Natural killer cell (primary cell): ENCODE results near the gene RBP3. TPM values are rescaled to one million over a fixed set of nuclear protein-coding genes. Genes with fewer than 3 reads are reported as not detected.
A peak's percentile ranks its signal among the peaks of the same experiment; 100 is the strongest.

Source experiments
- ATAC-seq, 3 donors: fragments of 150-1000 bp in 2 of 3; fragments of 200-7000 bp in 1 of 3; cut with Tn5 transposase; 1 replicate in 1 of 3; 2 replicates in 2 of 3; pipeline ENCODE4 v1.10.0; 2021; ENCODE audit warnings: mild to moderate bottlenecking in 2 of 3, moderate library complexity in 2 of 3
- DNase-seq, 2 donors: peaks; one replicate each; pipeline versions ENCODE4 v3.0.0 to v3.0.0-alpha.2; 2013 to 2021; ENCODE audit warnings: mixed read lengths in 1 of 2
- H3K27ac ChIP-seq: one replicate; pipeline ENCODE4 v1.5.1; 2013; ENCODE audit warnings: mild to moderate bottlenecking, low read length
- H3K27me3 ChIP-seq: one replicate; pipeline ENCODE4 v1.6.1; 2013; ENCODE audit warnings: low read length; ENCODE audit not compliant: control insufficient read depth, insufficient read depth
- H3K36me3 ChIP-seq: one replicate; pipeline ENCODE4 v1.6.1; 2013; ENCODE audit warnings: low read length; ENCODE audit not compliant: control insufficient read depth, insufficient read depth
- H3K4me1 ChIP-seq: one replicate; pipeline ENCODE4 v1.6.1; 2013; ENCODE audit warnings: low read length; ENCODE audit not compliant: control insufficient read depth, insufficient read depth
- H3K4me3 ChIP-seq: one replicate; pipeline ENCODE4 v1.5.1; 2013; ENCODE audit warnings: low read length
- H3K9me3 ChIP-seq: one replicate; pipeline ENCODE4 v1.6.1; 2013; ENCODE audit warnings: low read length; ENCODE audit not compliant: control insufficient read depth, insufficient read depth
- H3K27ac Mint-ChIP-seq, 2 donors: one replicate each; pipeline ENCODE4 v1.8.0; 2022; ENCODE audit warnings: mild to moderate bottlenecking in 2 of 2, mixed read lengths in 2 of 2, moderate library complexity in 1 of 2
- H3K27me3 Mint-ChIP-seq, 2 donors: one replicate each; pipeline ENCODE4 v1.8.0; 2022; ENCODE audit warnings: low read depth in 2 of 2, mixed read lengths in 2 of 2
- H3K36me3 Mint-ChIP-seq: one replicate; pipeline ENCODE4 v1.8.0; 2022; ENCODE audit warnings: mixed read lengths
- H3K4me1 Mint-ChIP-seq, 2 donors: one replicate each; pipeline ENCODE4 v1.8.0; 2022; ENCODE audit warnings: mixed read lengths in 2 of 2
- H3K4me3 Mint-ChIP-seq: one replicate; pipeline ENCODE4 v1.8.0; 2022; ENCODE audit warnings: mild to moderate bottlenecking, moderate library complexity, mixed read lengths
- H3K9me3 Mint-ChIP-seq, 2 donors: one replicate each; pipeline ENCODE4 v1.8.0; 2022; ENCODE audit warnings: mixed read lengths in 2 of 2
- CTCF ChIP-seq: fragments of 200-600 bp; IDR thresholded peaks from one replicate; pipeline ENCODE4 v1.8.0; 2022; ENCODE audit warnings: antibody characterized with exemption
- WGBS: methylation state at CpG from one replicate; pipeline ENCODE4 v1.1.7; 2013; ENCODE audit warnings: missing lambda C conversion rate; ENCODE audit not compliant: insufficient coverage; 5-methylcytosine and 5-hydroxymethylcytosine counted together
- intact Hi-C: fragments of 100-400 bp; cut with micrococcal nuclease; formaldehyde crosslinking; loops from one replicate; pipeline ENCODE4 v1.14.2; 2022
- total RNA-seq, 4 donors: library from RNA; stranded (reverse); fragments of 120-200 nt in 1 of 4; gene quantifications; one replicate each; pipeline versions ENCODE4 v1.2.3 to v1.2.4, GENCODE V29; 2013 to 2022

Gene RBP3
- total RNA-seq, 3 donors from 2014 or later (not counting 1 experiment from before 2014, with no cell fraction given) = not detected

- Histone ChIP-seq H3K4me3 (no peak overlapping the region), H3K36me3 (no peaks in the 10 kb centered on the region), H3K27ac (no peak overlapping the region), H3K27me3 (no peaks in the 10 kb centered on the region), H3K9me3 (no peaks in the 10 kb centered on the region), H3K4me1 (peaks cover 2% of the 10 kb centered on the region)
- ATAC-seq (peak; percentile 45 to 86 (median 46)), DNase-seq (peak; percentile 36 to 90)
- Mint-ChIP-seq H3K9me3 (no peaks in the 10 kb centered on the region), H3K4me3 (no peak overlapping the region), H3K4me1 (no peaks in the 10 kb centered on the region), H3K36me3 (no peaks in the 10 kb centered on the region), H3K27ac (no peak overlapping the region), H3K27me3 (no peaks in the 10 kb centered on the region)
- TF ChIP-seq CTCF = peak; percentile 51
- WGBS = 21% methylated on average over 20 of the region's 20 CpGs
- intact Hi-C loops = loop anchor here (1.0 kb wide), 1 partner anchor 265 kb away; no protein-coding TSS in a partner anchor
These were observed 36.1 kb upstream of the RBP3 start for GRCh38 chr10:47311932-47312662.

- H3K27me3 ChIP-seq = no peaks in the 10 kb centered on the region
- 86% methylated on average over 7 of the region's 7 CpGs for WGBS
- H3K4me1 ChIP-seq = peaks cover 2% of the 10 kb centered on the region
- Mint-ChIP-seq H3K4me1 (no peaks in the 10 kb centered on the region), H3K36me3 (no peaks in the 10 kb centered on the region), H3K9me3 (no peaks in the 10 kb centered on the region), H3K27ac (no peak overlapping the region), H3K4me3 (no peak overlapping the region), H3K27me3 (no peaks in the 10 kb centered on the region)
- ATAC-seq (no peak), DNase-seq (no peak)
- H3K4me3 ChIP-seq = no peak overlapping the region
- intact Hi-C loops = loop anchor here (1.0 kb wide), 1 partner anchor 265 kb away; no protein-coding TSS in a partner anchor
- no peaks in the 10 kb centered on the region for H3K36me3 ChIP-seq
- no peak for TF ChIP-seq CTCF
- H3K9me3 ChIP-seq = no peaks in the 10 kb centered on the region
- no peak overlapping the region for H3K27ac ChIP-seq
These were observed 35.5 kb upstream of the RBP3 start for GRCh38 chr10:47312663-47312995.

DNA sequence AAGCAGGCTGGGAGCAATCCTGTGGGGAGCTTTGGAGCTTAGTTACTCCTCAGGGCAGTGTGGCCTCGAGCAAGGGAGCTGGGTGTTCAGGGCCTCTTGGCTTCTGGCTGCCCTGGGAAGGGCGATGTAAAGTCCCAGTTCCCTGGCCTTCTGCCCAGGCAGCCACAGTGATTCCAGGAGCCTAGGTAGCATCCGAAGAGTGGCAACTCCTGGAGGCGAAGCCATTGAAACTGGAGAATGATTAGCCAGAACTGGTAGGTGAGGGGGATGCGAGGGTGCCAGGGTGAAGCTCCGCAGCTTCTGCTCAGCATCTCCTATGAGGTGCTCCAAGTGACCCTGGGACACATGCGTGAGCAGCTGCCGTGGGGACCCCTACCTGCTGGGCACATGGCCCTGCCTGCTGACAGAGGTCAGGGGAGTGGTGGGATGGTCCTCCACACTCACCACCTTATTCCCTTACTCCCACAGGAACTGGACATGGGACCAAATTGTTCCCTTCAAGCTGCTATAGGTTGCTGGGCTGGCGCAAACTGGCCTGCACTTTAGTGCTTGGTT lies 33.7 kb upstream of the RBP3 start:
- no peak for TF ChIP-seq CTCF
- Mint-ChIP-seq H3K27me3 (peaks cover 0 to 3% of the 10 kb centered on the region in 2 donors), H3K27ac (no peak overlapping the region), H3K9me3 (no peaks in the 10 kb centered on the region), H3K36me3 (no peaks in the 10 kb centered on the region), H3K4me3 (no peak overlapping the region), H3K4me1 (no peaks in the 10 kb centered on the region)
- intact Hi-C loops = no loop called here
- Histone ChIP-seq H3K4me1 (peaks cover 2% of the 10 kb centered on the region), H3K27ac (no peak overlapping the region), H3K27me3 (no peaks in the 10 kb centered on the region), H3K9me3 (no peaks in the 10 kb centered on the region), H3K36me3 (no peaks in the 10 kb centered on the region), H3K4me3 (no peak overlapping the region)
- ATAC-seq (no peak), DNase-seq (no peak)
- whole genome bisulfite sequencing = 88% methylated on average over 9 of the region's 9 CpGs
